ENCODE results near the gene CD63.
A peak's percentile ranks its signal among the peaks of the same experiment; 100 is the strongest.
"Not testable (repeated sequence)": the region's sequence is repeated elsewhere in the genome, so short reads cannot be mapped to it uniquely, and the experiment has no call there.

Gene CD63, protein sequence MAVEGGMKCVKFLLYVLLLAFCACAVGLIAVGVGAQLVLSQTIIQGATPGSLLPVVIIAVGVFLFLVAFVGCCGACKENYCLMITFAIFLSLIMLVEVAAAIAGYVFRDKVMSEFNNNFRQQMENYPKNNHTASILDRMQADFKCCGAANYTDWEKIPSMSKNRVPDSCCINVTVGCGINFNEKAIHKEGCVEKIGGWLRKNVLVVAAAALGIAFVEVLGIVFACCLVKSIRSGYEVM

DNA sequence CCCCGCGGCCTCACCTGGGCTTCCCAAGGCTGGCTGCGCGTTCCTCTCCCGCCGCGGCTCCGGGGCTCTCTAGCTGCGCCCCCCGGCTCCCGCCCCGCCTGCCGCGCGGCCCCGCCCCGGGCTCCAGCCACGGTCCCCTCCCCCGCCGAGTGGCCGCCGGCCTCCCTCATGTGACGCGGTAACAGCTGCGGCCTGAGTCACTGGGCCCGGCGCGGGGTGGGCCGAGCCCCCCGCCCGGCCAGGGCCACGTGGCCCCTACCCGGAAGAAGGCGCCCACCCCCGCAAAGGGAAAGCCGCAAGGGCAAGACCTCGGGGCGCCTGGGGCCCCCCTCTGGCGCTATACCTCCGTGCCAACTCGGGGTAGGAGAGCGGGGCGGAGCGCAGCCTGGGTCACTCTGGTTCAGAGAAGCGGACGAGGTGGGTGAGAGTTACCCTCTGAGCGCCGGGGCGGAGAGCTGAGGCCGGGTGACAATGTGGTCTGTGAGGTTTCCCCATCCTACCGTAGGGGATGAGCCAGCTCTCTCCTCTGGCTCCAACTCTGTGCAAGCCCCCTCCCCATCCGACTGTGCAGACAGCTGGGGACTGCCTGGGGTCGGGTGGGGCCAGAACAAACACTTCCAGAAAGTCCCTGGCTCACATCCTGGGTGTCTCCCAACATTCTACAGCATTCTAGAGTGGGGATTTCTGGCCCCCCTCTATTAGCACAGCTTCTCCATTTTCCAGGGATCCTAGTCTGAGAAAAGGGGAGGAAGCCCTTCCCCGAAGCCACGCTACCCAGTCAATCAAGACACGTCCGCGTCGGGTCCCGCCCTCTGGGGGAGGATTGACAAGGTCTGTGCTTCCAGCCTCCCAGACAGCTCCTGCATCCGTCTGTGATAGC is at the start of gene CD63:
Gene CD63, minus strand, starts transcription at position 71 of the 880 bp plus-strand sequence. CDS start 668 bp downstream, outside the sequence.
- peak in 1 of 2 donors; percentile 51 for DNase-seq (ENCODE audit: extremely low read depth in 1 of 2, low read depth in 1 of 2)

GRCh38 chr12:55777856-55778255 is 49.0 kb upstream of the CD63 start:
- no peak for DNase-seq (ENCODE audit: extremely low read depth in 1 of 2, low read depth in 1 of 2)

- no peak for DNase-seq (ENCODE audit: extremely low read depth in 1 of 2, low read depth in 1 of 2)
Observed at GRCh38 chr12:55771736-55772135, 42.9 kb upstream of the CD63 start.

DNA sequence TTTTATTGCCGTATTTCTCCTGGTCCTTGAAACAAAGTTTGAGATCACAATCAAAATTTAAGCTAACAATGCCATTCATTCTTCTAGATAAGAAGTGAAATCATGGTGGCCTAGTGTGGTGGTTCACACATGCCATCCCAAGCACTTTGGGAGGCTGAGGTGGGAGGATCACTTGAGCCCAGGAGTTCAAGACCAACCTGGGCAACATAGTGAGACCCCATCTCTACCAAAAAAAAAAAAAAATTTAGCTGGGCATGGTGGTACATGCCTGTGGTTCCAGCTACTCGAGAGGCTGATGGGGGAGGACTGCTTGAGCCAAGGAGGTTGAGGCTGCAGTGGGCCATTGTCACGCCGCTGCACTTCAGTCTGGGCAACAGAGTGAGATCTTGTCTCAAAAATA is 38.3 kb upstream of the CD63 start:
- no peak for DNase-seq (ENCODE audit: extremely low read depth in 1 of 2, low read depth in 1 of 2)

GRCh38 chr12:55765736-55766290 is 37.0 kb upstream of the CD63 start:
- DNase-seq (ENCODE audit: extremely low read depth in 1 of 2, low read depth in 1 of 2) = no peak

GRCh38 chr12:55762646-55763045 is 33.8 kb upstream of the CD63 start:
- no peak for DNase-seq (ENCODE audit: extremely low read depth in 1 of 2, low read depth in 1 of 2)

- no peak for DNase-seq (ENCODE audit: extremely low read depth in 1 of 2, low read depth in 1 of 2)
Observed at GRCh38 chr12:55760663-55761062, 31.9 kb upstream of the CD63 start.

- not testable (repeated sequence) for DNase-seq (ENCODE audit: extremely low read depth in 1 of 2, low read depth in 1 of 2)
Observed at GRCh38 chr12:55758575-55758974, 29.8 kb upstream of the CD63 start.

GRCh38 chr12:55757701-55758100 is 28.9 kb upstream of the CD63 start:
- DNase-seq (ENCODE audit: extremely low read depth in 1 of 2, low read depth in 1 of 2) = no peak

GRCh38 chr12:55755246-55755645 is 26.4 kb upstream of the CD63 start:
- no peak for DNase-seq (ENCODE audit: extremely low read depth in 1 of 2, low read depth in 1 of 2)

- no peak for DNase-seq (ENCODE audit: extremely low read depth in 1 of 2, low read depth in 1 of 2)
Observed at GRCh38 chr12:55748230-55748993, 19.6 kb upstream of the CD63 start.

DNA sequence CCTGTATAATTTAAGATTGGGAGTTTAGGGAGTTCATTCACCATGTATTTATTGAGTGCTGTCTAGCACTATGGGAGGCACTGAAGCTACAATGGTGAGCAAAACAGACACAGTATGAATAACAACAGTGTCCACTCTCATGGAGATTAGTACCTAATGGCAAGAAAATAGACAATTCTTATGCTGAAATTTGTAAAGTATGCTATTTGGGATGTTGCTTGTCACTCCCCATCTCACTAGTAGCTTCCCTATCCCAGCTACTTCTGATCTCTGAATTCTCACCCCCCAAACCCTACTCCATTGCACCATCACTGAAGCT is 18.1 kb upstream of the CD63 start:
- no peak for DNase-seq (ENCODE audit: extremely low read depth in 1 of 2, low read depth in 1 of 2)

DNA sequence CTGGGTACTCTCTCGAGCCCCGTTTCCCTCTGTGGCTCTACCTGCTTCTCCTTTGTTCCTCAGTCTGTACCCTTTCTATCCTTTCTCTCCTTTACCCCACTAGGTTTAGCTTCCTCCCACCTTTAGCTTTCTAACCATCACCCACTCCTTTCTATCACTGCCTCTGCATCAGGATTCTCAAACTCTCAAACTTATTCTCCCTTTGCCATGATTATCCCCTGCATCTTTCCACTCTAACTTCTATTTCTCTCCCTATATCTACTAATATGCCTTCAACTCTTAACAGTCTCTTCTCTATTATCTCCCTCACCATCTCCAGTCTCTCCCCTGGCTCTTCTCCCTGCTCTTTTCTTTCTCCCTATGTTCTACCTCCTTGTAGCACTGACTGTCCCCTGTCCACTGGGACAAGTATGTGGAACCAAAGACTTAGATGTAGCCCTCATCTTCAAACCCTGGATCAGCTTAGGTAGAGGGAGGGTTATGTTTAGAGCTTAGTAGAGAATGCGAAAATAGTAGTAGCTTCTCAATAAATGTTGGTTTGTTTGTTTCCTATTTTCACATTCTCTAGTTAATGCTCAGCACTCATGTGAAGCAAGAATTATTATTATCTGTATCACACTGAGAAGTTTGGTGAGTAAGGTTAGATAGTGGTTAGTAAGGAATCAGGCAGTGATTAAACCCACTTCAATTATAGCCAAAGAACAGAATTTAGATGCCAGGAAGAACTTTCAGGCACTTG is 17.5 kb upstream of the CD63 start:
- no peak for DNase-seq (ENCODE audit: extremely low read depth in 1 of 2, low read depth in 1 of 2)

DNA sequence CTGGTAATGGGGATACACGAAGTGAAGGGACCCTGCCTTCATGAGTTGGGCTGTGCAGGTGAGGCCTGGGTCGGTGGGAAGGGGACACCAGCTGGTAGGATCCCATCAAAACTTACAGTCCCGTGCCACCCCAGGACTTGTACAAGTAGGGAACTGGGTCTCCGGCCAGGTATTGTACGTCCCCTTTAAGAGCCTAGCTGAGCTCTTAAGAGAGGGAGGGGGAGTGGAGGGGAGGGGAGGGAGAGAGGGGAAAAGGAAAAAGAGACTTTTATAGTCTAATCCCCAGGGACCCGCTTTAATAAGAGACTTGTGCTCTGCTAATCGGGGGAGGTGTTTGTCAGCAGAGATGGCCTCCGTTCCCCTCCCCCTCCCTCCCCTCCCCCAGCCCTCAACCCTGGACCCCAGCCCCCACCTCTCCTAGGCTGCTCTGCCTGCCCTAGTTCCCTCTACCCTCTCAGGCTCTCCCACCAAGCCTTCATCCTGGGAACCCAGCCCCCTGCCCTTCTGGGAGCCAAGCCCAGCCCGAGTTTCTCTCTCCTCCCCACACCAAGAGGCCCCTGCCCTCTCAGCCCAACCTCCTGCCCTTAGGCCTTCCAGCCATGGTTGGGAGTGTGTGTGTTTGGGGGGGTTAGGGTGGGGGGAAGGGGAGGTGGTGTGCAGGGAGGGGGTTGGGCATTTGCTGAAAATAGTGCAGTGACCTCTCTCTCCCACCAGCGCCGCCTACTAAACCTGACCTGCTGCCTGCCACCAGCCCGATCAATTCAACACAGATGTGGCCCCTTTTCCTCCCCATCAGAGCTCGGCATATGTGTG is 16.8 kb upstream of the CD63 start:
- DNase-seq (ENCODE audit: extremely low read depth in 1 of 2, low read depth in 1 of 2) = no peak

DNA sequence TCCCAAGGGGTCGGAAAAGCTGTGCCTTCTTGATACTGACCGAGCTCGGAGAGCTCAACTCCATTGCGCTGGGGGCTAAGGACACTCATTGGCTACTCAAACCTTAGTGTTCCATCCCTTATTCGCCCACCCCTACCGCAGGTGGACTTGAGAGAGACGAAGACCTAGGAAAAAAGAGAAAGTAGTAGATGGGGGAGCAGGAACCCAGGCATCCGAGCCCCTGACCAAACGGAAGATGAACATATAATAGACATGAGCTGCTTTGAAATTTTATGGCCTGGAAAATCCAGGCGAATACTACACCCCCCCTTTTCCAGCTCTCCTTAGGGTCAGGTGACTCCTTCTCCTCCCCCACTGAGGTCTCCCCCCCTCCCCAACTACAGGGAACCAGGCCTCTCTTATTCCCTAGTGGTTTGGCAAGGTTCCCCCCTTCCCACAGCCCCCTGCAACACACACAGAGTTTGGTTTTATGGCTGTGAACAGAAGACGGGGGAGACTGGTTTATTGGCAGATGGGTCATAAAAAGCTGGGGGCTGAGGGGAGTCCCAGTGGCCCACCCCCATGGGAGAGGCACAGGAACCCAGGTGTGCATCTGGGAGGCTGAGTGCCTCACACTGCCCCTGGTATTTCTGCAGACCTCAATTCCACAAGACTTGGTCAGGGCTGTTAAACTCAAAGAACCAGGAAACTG is 15.7 kb upstream of the CD63 start:
- DNase-seq (ENCODE audit: extremely low read depth in 1 of 2, low read depth in 1 of 2) = no peak

DNA sequence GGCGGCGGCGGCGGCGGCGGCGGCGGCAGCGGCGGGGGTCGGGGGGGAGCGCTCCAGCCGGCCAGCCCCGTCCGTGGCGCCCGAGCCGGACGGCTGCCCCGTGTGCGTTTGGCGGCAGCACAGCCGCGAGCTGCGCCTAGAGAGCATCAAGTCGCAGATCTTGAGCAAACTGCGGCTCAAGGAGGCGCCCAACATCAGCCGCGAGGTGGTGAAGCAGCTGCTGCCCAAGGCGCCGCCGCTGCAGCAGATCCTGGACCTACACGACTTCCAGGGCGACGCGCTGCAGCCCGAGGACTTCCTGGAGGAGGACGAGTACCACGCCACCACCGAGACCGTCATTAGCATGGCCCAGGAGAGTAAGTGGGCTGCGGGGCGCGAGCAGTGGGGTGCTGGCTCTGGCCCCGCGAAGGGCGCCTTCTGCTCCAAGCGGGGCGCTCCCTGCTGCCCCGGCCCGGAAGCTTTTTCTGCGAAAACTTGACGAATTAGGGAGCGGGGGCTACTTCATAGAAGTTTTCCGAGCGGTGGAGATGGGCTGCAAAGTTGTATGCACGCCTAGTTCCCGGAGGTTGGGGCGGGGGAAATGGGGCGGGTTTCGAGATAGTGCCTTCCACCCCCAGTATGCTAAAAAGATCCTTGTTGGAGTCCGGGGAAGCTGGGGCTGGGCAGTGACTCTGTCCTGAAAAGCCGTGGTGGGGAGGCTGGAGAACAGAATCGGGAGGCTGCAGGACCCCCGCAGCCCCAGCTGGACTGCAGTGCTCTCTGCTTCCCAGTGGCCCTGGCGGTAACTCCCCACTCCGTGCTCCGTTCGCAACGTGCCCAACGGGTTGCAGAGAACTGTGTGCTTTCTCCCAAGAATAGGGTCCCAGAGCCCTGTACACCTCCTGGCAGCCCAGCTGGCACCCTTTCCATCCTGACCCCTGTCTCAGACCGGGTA is 14.9 kb upstream of the CD63 start:
- peak in 1 of 2 donors; percentile 29 for DNase-seq (ENCODE audit: extremely low read depth in 1 of 2, low read depth in 1 of 2)

DNA sequence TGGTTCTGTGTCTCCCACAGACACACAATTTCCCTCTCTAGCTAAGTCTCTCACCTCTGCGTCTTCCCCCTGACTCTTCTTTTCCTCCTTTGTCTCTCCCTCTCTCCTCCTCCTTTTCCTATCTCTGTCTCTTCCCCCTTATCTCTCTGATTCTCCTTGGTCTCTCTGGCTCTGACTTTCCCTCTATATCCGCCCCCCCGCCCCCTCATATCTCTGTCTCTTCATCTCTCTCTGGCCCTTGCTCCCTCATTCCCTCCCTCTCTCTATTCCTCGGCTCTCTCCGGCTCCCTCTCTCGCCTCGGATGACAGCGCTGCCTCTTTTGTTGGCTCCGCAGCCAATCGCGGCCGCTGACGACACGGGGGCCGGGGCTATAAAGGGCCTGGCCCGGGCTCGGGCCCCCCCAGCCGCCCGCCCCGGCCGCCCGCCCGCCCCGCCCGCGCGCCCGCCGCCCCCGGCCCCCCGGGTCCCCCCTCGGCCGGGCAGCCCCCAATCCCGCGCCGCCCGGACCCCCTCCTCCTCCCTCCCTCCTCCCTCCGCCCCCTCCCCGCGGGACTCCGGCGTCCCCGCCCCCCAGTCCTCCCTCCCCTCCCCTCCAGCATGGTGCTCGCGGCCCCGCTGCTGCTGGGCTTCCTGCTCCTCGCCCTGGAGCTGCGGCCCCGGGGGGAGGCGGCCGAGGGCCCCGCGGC is 14.1 kb upstream of the CD63 start, which contains the start of gene GDF11:
Gene GDF11, plus strand, starts transcription at position 404 of the 687 bp plus-strand sequence. Its CDS starts 195 bp downstream, at position 599.
- DNase-seq (ENCODE audit: extremely low read depth in 1 of 2, low read depth in 1 of 2) = peak; percentile 46 to 66
